Stimulated activated CD4-positive, alpha-beta T cell treated with anti-CD3 and anti-CD28 coated beads, Interleukin-15, amount 100 ng/mL, for 1 hour (primary cell): ENCODE results near the gene GBF1.
"Not testable (repeated sequence)": the region's sequence is repeated elsewhere in the genome, so short reads cannot be mapped to it uniquely, and the experiment has no call there.

Source experiments
- DNase-seq, 2 donors: peaks; one replicate each; pipeline ENCODE4 v3.0.0-alpha.2; 2020; ENCODE audit warnings: low read depth in 1 of 2, low spot score in 1 of 2

GBF1 gene

DNA sequence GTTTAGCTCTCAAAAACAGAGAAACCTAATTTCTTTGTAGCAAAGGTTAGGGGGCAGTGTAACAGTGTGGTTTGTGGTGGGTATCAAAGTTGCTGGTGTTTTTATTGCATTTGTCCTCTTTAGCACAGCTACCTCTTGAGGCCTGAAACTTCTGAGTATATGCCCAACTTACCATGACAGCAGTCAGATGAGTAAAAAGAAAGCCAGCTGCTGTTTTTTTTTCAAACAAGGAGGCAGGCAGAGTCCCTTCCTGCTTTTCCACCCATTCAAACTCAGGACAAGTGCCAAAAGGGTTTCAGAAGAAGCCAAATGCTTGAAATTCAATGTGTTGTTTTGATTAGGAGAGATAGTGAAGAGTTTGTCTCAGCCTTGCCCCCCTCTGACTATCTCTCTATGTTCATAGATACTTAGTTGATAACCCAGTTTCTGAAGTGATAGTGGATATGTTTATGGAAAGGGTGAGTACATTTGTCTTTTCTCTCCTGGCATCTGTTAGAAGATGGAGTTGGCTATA, 23.1 kb downstream of the GBF1 start:
- DNase-seq: no peak

DNA sequence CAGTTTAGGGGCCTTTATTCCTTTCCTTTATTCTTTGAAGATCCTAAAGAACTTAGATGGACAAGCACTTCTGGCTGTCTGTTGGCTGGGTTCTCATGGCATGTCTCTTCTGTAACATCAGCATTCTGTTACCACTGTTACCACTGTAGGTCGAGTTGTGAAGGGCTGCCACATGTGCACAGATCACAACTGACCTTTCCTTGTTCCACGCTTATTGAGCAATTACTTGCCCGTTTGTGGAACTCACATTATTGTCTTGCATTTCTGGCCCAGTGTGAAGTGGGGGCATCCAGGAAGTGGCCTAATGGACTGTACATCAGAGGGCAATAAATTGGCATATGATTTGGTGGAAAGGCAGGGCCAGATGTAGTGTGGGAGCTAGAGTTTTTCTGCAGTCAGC, 23.7 kb downstream of the GBF1 start:
- DNase-seq: no peak

GRCh38 chr10:102274062-102274461, 28.7 kb downstream of the GBF1 start:
- no peak for DNase-seq

GRCh38 chr10:102275343-102275742, 30.0 kb downstream of the GBF1 start:
- no peak for DNase-seq

- no peak for DNase-seq
Observed at GRCh38 chr10:102279104-102279503, 33.8 kb downstream of the GBF1 start.

GRCh38 chr10:102280397-102281101, 35.2 kb downstream of the GBF1 start:
- DNase-seq: no peak

DNA sequence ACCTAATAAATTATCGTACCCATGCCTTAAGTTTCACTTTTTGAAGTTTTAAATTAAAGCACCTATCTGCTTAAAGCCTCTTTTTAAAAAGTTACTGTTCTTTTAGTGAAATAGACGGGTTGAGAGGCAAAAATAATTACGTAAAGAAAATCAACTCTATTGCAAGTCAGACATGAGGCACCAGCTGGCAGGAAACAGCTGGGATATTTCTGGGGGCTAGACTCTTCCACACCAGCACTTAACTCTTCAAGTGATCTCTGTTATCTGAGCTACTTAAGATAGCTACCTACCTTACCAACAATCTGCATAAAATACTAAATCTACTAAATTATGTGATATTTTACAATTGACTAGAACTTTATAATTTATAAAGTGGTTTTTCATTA, 35.8 kb downstream of the GBF1 start:
- no peak for DNase-seq

- DNase-seq: no peak
Observed at GRCh38 chr10:102283488-102283887, 38.2 kb downstream of the GBF1 start.

GRCh38 chr10:102283890-102284289, 38.6 kb downstream of the GBF1 start:
- no peak for DNase-seq

- no peak for DNase-seq
Observed at GRCh38 chr10:102284531-102284930, 39.2 kb downstream of the GBF1 start.

GRCh38 chr10:102285133-102285532, 39.8 kb downstream of the GBF1 start:
- no peak for DNase-seq

GRCh38 chr10:102286216-102286615, 40.9 kb downstream of the GBF1 start:
- DNase-seq: no peak

- no peak for DNase-seq
Observed at GRCh38 chr10:102287538-102287937, 42.2 kb downstream of the GBF1 start.

DNA sequence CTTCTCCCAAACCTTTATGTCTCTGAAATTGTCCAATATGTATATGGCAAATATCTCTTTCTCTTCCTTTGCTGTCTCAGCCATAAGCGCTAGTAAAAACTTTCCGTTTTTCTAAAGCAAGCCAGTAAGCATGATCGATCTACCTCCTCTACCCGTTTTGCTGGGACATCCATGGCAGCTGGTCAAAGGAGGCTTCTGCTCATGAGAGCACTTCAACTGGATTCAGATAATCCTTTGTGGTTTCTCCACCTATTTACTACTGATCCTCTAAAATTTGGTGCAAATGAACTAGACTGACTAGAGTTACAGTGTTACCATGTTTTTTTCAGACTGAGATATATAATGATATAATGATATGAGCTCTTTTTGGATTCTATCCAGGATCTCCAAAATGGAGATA, 42.7 kb downstream of the GBF1 start:
- no peak for DNase-seq

DNA sequence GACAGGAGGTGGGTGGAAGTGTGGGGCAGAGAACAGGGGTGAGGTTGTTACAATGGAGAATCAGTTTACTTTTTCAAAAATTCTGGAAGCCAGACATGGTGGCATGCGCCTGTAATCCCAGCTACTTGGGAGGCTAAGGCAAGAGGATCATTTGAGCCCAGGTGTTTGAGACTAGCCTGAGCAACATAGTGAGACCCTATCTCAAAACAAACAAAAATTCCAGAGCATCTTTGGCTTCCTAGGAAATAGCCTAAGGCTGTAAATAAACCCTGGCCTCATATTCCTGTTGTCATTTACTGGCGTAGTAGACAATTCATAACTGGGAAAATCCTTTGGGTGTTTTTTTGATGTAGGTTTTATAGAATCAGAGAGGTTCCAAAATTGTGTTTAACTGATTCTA, 44.0 kb downstream of the GBF1 start:
- DNase-seq: no peak

- DNase-seq: no peak
Observed at GRCh38 chr10:102289840-102290239, 44.5 kb downstream of the GBF1 start.

- DNase-seq: no peak
Observed at GRCh38 chr10:102291221-102291905, 46.0 kb downstream of the GBF1 start.

- no peak for DNase-seq
Observed at GRCh38 chr10:102297101-102297500, 51.8 kb downstream of the GBF1 start.

GRCh38 chr10:102298899-102299298, 53.6 kb downstream of the GBF1 start:
- no peak for DNase-seq

DNA sequence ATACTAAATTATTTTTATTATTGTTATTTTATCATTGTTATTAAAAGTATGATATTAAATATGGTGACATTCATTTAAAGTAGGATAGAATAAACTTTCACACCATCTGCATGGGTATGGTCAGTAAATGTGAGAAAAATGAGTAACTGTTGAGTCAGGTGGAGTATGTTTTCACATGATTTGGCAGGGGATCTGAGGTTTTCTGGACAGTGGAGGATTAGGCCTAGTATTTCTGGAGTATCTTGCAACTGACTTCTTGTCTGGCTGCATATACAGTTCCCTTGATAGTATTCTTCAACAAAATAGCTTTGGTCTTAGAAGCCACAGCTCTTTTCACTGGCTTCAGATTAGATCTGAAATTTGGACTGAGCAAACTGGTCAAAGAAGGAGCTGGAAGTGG, 54.5 kb downstream of the GBF1 start:
- DNase-seq: no peak

- DNase-seq: no peak
Observed at GRCh38 chr10:102300278-102300843, 55.0 kb downstream of the GBF1 start.

DNA sequence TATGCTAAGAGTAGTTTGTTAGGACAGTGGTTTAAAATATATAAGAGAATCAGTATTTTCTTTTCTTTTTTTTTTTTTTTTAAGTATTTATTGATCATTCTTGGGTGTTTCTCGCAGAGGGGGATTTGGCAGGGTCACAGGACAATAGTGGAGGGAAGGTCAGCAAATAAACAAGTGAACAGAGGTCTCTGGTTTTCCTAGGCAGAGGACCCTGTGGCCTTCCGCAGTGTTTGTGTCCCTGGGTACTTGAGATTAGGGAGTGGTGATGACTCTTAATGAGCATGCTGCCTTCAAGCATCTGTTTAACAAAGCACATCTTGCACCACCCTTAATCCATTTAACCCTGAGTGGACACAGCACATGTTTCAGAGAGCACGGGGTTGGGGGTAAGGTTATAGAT, 55.6 kb downstream of the GBF1 start:
- not testable (repeated sequence) for DNase-seq
